Stimulated activated CD8-positive, alpha-beta memory T cell treated with anti-CD3 and anti-CD28 coated beads, Interleukin-12 subunit alpha, Interleukin-12 subunit beta, amount 100 ng/mL, for 1 hour (primary cell): ENCODE results near the gene SLAMF9.

Experiments used
- DNase-seq: peaks from one replicate; pipeline ENCODE4 v3.0.0-alpha.2; 2020; ENCODE audit warnings: low read depth

Gene SLAMF9

DNA sequence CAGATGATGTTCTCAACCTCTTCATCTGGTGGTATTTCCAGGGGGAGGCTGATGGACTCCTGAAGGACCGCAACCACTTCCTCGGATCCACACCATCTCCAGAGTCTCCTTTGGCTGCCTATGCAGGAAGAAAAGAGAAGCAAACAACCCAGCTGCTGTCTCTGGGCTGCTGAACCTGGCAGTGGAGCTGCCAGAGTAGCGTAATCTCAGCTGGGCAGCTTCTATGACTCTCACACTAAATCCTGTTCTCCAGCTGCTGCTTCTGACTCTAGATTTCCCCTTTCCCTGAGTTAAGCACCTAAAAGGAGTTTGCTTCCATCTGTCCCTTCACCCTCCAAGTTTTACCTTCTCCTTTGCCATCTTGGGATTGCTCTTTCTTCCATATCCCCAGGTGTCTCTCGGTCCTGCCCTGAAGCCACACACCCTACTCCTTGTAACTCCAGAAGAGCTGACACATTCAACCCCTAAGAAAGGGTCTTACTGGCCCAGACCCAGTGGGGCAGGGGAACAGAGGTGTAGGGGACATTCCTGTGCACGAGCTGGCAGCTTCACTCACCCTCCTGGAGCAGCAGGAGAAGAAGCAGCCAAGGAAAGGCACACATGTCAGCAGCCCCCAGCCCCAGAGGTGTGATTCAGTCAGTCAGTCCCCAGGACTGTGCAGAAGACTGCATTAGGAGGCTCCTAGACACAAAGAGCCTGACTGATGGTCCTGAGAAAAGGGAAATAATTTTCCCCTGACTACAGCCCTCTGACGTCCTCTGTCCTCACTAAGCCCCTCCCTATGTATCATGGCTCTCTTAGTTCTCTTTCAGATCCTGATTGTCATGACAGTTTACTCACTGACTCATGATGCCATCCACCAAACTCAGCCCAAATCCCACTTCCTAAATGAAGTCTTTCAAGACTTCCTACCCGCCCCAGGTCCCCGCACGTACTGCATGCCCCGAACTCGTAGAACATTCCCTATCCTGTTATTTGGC, at the start of gene SLAMF9:
Gene SLAMF9, minus strand, starts transcription at position 702 of the 980 bp plus-strand sequence. Its CDS starts 100 bp downstream, at position 602.
- no peak for DNase-seq

GRCh38 chr1:160001440-160001839, 47.4 kb upstream of the SLAMF9 start:
- DNase-seq = no peak

- DNase-seq = no peak
These were observed 45.2 kb upstream of the SLAMF9 start for GRCh38 chr1:159999204-159999603.

DNA sequence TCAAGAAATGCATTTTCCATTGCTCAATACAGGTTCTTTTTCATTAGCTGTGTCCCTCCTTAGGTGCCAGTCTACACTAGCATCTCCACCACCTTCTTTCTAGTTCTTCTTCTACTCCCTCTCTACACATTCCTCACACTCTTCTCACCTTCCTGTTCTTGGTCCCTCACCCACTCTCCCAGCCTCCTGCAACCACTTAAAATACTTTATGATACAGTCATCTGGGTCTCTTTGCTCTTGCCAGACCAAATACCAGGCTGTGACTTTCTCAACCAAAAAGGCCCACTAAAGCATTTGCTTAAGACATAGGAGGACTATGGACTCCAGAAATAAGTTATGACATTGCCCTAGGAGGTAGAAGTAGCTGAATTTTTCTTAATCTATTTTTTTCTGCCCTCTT, 42.6 kb upstream of the SLAMF9 start:
- DNase-seq = no peak

DNA sequence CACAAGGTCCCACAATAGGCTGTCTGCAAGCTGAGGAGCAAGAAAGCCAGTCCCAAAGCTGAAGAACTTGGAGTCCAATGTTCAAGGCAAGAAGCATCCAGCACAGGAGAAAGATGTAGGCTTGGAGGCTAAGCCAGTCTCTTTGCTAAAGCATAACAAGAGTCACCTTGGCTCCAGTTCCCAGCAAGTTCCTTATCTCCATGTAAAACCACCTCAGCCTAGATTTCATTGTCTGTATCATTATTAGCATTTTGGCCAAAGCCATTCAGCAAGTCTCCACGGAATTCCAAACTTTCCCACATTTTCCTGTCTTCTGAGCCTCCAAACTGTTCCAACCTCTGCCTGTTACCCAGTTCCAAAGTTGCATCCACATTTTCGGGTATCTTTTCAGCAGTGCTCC, 40.9 kb upstream of the SLAMF9 start:
- no peak for DNase-seq

GRCh38 chr1:159993911-159994310, 39.9 kb upstream of the SLAMF9 start:
- DNase-seq = no peak

DNA sequence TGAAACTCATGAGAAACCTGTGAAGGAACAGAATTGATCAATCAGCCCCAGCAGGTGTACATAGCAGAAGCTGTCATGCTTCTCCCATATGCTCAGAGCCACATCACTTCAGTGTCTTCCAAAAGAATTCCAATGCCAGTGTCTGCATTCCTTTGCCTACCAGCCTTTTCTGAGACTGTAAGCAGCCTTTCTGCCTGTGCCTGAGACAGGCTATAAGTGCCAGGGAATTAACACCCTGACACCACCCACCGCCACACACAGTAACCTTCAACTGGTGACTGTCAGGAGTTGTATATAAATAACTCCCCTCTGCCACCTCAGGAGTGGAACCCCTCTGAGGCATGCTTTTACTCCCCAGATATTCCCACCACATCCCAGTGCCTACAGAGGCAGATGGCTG, 38.1 kb upstream of the SLAMF9 start:
- DNase-seq = no peak

DNA sequence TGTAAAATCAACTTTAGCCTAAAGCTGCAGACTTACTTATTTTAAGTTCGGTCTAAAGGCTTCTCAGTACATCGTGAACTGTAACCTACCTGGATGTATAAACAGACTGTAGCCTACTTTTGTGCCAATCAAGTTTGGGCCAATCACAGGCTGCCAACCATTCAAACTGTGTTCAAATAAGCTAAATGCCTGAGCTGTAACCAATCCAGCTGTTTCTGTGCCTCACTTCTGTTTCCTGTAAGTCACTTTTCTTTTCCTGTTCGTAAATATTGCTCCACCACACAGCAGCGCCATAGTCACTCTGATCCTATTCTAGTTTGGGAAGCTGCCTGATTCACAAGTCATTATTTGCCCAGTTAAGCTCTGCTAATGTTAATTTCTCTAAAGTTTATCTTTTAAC, 37.5 kb upstream of the SLAMF9 start:
- no peak for DNase-seq

DNA sequence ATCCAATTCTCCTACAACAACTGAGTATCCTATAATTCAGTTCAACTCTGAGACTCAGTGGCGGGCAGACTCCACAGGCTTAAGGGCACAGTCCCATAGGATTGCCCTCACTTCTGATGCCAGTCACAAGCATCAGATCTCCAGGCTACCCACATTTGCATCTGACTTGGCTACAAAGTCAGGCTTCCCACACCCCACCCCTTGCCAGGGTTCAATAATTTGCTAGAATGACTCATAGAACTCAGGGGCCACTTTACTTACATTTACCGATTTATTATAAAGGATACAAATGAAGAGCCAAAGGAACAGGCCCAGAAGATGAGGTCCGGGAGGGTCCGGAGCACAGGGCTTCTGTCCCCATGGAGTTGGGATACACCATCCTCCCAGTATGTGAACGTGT, 36.0 kb upstream of the SLAMF9 start:
- DNase-seq = no peak

DNA sequence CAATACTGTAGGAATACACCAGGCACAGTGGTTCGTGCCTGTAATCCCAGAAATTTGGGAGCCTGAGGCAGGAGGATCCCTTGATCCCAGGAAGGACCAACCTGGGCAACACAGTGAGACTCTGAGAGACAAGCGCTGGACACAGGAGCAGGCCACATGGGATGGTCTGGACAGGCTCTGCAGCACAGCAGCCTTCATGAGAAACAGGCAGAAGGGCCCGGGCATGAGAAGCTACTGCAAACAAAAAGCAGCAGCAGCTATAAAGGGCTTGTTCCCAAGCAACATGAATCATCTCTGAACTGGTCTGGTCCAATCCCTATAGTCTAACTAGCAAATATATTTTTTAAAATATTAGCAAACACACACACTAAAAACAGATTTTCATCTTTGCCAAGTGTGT, 35.5 kb upstream of the SLAMF9 start:
- DNase-seq = no peak

GRCh38 chr1:159988006-159988405, 34.0 kb upstream of the SLAMF9 start:
- DNase-seq = no peak

GRCh38 chr1:159987186-159987585, 33.1 kb upstream of the SLAMF9 start:
- no peak for DNase-seq

DNA sequence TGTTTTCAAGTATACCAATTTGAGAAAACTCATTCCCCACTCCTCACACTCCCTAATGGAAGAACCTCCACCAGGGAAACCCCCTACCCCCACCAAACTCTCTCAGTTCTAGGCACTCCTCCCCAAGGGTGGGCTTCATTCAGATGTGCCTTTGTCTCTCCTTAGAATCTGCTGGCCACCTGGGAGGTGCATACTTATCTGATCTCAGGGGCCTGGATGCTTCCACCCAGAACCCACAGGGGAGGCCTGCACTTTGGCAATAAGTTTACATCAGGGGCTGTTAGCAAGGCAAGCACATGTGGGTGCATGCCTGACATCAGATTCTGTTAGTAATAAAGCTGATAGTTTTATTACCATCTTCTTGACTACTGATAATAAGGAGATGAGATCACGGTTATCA, 32.5 kb upstream of the SLAMF9 start:
- no peak for DNase-seq

DNA sequence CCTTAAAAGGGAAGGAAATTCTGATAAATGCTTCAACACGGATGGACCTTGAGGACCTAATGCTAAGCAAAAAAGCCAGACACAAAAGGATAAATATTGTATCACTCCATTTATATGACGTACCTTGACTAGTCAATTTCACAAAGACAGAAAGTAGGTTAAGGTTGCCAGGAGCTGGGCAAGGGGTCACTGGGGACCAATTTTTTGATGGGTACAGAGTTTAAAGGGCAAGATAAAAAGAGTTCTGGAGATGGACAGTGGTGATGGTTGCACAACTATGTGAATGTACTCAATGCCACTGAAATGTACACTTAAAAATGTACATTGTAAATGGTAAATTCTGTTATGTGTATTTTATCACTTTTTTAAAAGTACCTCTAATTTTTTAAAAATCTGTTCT, 32.1 kb upstream of the SLAMF9 start:
- DNase-seq = no peak

DNA sequence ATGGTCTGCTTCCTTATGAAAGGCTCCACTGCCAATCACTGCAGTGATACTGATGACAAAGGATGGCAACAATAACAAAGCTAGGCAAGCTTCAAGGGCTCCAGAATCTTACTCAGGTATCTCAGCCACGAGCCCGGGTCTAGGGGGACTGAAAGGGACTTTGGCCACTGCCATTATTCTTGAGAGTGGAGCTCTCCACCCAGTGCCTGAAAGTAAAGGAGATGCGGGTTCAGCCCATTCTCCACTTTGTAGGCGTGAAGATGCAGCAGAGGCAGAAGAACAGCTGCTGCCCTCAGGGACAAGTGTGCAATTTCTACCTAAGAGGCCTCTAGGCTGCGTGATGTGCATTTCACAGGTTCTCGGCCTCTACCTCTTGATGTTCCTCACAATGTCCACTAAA, 31.4 kb upstream of the SLAMF9 start:
- DNase-seq = no peak

- DNase-seq = no peak
These were observed 29.6 kb upstream of the SLAMF9 start for GRCh38 chr1:159983681-159984080.

DNA sequence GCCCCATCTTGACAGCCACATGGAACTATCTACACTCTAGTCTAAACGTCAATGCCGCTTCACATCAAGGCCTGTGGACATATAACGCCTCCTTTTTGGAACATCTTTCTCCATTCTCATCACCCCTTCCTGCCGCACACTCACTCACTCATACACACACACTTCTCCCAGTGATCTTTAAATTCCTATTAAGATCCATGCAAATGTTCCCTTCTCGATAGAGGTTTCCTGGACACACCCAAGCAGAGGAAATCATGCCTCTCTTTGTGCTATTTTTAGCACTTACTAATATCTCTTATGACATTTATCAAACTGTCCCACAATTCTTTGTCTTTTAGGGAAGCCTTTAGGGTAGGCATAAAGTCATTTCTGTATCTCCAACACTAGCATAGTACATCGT, 28.2 kb upstream of the SLAMF9 start:
- no peak for DNase-seq

GRCh38 chr1:159981351-159982055, 27.5 kb upstream of the SLAMF9 start:
- DNase-seq = no peak

GRCh38 chr1:159980786-159981185, 26.7 kb upstream of the SLAMF9 start:
- no peak for DNase-seq

GRCh38 chr1:159980076-159980475, 26.0 kb upstream of the SLAMF9 start:
- no peak for DNase-seq

- no peak for DNase-seq
These were observed 25.2 kb upstream of the SLAMF9 start for GRCh38 chr1:159979257-159979656.

GRCh38 chr1:159978107-159978398, 24.0 kb upstream of the SLAMF9 start:
- DNase-seq = no peak

DNA sequence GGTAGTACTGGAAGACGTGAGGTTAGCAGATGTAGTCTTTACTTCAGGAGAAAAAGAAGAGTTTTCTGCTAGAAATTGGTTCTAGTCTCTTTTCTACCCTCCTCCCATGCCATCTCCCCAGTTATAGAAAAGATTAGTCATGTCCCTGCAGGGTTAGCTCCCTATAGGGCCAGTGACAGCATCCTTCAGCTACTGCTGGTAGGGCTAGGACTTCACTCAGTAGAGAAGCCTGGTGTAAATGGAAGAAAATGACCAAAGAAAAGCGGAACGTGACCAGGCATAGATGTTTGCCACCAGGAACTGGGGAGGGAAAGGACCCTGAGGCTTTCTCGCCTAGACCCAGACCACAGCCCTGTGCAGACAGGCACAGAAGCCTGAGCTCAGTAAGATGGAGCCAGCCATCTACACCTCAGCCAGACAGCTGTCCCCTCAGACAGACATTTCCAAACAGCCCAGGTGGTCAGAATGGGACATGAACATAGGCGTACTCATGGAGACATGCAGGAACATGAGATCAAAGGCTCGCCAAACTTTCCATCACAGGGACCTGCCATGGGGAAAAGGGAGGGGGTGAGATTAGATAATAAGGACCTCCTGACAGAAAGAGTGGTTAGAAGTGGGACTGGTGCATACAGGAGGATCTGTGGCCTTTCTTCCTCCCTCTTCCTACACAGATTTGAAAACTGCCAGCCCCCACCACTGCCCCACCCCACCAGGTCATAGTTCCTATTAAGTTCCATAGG, 23.5 kb upstream of the SLAMF9 start:
- DNase-seq = no peak
